Smooth muscle cell of the brain vasculature (primary cell): Measurements from ENCODE around the gene HRH3.

Experiments used
- DNase-seq: peaks from one replicate; pipeline ENCODE4 v3.0.0-alpha.2; 2012; ENCODE audit warnings: low read depth, low spot score

HRH3 gene

DNA sequence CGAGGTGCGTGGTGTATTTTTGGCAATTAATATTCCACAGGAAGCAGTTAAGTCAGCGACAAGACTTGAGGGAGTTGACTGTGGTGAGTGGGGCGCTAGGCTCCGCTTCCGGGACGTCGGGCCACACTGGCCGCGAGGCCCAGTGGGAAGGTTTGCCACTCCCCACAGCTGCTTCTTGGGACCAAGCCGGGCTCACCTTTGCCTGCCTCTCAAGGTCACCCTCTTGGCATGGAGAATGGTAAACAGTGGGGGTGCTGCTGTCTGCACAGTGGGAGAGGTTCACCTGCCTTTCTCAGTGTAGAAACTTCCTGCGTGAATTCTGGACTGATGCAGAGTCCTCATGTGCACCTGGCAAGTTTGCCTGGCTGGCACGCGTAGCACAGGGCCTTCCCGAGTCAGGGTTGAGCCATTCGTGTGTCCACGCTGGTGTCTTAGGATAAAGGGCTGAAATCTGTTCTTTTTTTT is 24.6 kb upstream of the HRH3 start:
- no peak for DNase-seq

DNA sequence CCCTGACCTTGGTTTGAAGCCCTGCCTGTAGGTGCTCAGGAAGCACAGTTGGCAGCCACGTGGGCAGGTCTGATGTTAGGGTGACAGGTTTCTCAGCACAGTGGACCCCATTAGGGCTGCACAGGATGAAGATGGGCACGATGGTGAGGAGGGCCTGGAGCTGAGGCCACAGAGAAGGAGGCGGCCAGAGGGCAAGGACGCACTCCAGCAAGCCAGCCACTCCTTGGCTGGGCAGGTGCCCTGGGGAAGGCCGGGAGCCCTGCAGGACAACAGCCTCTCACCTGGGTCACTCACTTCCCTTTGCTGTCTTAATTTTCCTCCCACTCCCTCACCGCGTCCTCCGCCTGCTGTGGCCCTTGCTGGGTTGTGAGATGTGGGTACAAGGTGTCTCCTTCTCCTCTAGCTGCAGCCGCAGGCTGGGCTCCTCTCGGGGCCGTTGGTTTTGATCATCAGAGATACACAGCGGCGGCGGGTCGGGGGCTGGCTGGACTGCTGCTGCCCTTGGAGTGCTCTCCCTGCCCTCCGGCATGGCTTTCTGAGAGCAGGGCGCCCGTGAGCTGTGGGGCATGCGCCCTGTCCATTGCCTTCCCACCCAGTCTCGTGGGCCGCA is 23.9 kb upstream of the HRH3 start:
- DNase-seq = no peak

DNA sequence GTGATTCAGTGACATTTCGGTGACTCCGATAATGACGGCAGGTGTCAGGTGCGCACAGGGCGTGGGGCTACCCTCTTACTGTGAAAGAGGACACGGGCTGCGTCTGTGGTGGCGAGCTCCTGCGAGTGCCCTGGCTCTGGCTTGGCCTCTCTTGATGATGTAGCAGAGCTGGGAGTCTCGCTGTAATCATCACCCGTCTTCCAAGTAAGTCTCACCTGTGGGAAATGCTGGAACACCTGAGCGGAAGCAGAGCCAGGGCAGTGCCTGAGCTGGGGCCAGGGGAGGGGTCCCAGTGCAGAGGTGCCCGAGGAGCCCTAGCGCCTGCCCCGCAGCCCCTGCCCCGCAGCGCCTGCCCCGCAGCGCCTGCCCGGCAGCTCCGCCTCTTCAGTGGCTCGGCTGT is 23.0 kb upstream of the HRH3 start:
- no peak for DNase-seq

DNA sequence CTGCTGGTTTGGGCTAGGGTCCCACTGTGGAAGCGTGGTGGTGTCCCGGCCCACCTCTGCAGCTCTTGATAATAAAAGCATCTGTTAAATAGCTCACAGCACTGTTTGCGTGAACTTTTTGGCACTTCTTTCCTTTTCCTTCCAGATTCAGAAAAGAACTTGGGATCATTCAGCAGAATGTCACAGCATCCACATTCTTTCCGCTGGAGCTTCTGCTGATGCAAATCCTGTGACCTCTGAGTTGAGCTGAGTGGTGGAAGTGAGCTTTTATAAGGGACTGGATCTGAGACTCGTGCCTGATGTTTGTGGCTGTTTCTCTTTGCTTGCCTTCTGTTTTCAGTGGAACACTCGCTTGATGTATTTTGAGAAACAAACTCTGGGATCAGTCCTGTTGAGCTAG is 22.1 kb upstream of the HRH3 start:
- no peak for DNase-seq

DNA sequence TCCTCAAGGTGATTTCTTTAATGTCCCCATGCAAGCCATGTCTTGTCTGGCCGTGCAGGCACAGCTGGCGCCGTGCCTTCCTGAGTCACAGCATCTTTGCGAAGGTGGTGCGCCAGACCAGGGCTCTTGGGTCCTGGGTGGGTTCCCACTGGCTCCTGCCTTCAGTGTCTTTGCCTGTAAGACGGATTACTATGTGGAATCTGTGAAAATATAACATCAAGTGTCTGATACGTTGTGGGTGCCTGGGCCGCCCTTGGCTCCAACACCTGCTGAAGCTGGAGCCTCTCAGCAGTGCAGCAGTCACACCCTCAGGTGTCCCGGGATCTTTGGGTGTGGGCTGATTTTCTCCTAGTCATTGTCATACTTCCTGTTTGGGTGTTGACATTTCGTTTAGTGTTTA is 21.4 kb upstream of the HRH3 start:
- DNase-seq = no peak

DNA sequence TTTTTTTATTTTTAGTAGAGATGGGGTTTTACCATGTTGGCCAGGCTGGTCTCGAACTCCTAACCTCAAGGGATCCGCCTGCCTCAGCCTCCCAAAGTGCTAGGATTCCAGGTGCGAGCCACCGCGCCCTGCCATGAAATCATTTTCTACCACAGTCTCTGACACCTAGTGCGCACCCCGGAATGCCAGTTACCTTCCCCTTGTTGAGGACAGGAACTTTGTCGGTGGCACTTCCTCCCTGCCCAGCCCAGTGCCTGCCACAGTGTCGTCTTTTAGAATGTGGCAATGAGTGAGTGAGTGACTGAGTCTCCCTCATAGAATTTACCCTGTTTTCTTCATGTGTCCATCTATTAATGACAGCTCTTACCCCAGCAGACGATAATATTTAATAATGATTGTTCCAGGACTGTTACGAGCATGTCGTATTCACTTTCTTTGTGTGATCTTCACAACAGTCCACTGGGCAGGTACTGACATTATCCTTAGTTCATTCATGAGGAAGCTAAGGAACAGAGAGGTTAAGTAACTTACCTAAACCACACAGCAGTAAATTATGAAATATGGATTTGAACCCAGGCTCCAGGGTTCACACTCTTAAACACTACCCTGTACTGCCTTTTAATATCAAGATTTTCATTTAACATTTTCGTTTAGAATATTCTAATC is 20.1 kb upstream of the HRH3 start:
- DNase-seq = no peak

DNA sequence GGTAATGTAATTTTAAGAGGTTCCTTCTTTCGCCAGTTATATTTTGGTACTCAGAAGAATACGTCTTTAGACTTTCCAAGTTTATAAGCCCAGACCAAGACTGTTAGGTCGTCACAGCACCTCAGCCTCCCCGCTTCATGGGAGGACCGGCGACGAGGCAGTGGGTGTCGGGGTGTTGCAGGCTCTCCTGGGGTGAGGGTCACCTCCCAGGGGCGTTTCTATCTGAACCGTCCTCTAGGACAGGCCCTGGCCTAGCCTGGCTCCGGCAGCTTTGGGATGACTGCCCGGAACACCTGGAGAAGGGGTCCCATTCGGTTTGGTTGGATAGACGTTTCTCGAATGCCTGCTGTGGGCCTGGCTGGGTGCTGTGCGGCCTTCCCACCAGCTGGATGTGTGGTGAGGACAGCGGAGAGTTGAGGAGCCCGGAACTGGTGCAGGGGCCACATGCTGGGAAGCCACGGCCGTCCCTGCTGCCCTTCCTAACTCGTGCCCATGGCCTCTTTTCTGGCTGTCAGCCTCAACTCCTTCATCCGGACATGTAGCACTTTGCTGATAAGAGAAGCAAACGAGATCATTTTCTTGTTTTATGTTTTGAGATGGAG is 19.3 kb upstream of the HRH3 start:
- no peak for DNase-seq

DNA sequence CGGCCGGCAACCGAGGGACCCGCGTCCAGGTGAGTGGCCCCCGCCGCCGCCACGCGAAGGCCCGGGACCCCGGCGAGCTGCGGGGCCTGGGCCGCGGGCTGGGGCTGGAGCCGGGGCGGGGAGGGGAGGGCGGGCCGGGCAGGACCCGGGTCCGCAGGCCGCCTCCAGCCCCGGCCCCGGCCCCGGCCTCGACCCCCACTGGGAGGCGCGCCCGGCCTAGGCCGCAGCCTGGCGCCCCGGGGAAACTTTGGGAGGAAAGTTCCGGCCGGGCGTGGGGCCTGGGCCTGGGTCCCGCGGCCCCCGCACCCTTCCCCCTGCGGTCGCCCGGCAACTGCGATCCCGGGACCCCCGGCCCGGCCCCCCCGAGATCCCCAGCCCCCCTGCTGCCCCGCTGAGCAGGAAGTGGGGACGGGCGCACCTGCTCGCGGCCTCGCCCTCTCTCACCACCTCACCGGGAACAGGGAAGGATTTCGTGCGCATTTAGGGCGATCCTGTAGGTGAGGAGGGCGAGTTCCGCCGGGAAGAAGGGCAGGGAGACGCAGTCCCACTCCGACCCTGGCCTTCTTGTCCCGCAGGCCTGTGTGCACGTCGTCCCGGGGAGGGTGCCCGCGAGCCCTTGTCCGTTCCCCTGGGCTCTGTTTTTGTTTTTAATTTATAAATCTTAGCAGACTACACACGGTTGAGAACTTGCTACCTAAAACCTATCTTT is 18.6 kb upstream of the HRH3 start:
- DNase-seq = no peak

DNA sequence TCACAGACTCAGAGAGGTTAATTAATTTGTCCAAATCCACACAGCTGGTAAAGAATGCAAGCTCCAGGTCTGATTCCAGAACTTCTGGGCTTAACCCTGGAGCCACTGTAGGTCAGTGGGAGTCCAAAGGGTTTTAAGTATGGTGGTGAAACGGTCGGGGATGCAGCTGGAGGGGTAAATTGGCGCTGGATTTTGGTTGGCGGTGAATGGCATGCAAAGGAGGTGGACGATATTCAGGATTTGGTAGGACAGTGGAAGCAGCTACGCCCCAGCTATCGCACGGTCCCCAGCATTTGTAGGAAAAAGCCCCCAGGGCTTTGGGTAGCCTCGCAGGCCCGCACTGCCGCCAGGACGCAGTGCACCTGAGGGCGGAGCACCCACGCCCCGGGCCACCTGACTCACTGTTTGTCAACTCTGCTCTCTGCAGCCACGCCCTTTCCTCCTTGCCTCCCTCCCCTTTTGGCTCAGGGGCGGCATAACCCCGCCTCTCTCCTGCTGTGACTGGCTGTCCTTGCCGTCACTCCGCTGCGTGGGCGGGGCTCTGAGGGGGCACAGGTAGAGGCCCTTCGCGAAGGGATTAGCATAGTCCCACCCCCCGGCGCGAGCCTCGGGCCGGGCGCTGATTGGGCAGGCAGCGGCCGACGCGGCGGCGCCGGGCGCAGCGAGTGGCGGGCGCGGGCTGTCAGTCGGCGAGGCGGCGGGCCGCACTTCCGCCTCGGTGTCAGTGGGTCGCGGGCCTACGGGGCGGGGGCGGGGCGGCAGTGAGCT is 17.9 kb upstream of the HRH3 start, which contains the start of gene OSBPL2:
Gene OSBPL2 (plus strand): TSS at position 721 of the 768 bp plus-strand sequence. CDS start 17,664 bp downstream, outside the sequence.
- DNase-seq = peak; percentile 92

DNA sequence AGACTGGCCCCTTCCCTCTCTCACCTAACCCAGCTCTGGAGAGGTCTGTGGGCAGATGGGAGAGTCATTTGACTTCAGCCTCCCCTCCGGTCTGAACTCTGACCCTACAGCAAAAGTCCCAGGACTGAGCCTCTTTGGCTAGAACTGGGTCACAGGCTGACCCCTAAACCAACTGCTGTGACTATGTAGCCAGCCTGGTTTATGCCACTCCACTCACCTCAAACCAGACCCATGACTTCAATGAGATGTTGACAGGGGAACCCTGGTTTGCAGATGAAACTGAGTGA is 17.4 kb upstream of the HRH3 start:
- no peak for DNase-seq

DNA sequence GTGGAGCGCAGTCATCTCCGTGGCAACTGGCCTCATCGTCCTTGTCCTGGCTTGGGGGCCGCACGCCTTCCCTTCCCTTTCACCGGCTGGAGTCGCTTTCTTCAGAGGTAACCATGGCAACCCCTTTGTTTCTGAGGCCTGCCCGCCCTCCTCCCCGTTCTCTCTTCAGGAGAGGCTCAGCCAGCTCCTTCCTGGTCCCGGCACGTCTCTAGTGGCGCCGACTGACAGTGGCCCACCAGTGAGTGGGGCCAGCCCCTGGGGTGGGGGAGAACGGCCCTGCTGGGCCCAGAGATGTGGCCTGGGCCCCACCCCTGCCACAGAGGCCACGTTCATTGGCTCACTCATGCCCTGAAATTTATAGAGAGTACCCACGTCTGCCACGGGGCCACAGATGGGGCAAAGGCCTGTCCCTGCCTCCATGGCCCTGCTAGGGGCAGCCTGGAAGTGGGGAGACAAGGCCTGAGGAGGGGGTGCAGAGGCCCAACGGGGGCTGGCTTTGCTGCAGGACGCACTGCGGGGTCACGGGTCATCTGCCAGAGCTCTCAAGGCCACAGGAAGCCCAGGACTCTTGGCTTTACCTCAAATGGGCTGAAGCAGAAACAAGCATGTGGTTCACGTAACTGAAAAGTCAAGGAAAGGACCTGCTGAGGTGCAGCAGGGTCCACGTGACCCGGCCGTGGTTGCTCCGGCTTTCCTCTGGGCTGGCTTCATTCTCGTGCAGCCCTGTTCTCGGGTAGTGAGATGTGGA is 16.9 kb upstream of the HRH3 start:
- DNase-seq = no peak

DNA sequence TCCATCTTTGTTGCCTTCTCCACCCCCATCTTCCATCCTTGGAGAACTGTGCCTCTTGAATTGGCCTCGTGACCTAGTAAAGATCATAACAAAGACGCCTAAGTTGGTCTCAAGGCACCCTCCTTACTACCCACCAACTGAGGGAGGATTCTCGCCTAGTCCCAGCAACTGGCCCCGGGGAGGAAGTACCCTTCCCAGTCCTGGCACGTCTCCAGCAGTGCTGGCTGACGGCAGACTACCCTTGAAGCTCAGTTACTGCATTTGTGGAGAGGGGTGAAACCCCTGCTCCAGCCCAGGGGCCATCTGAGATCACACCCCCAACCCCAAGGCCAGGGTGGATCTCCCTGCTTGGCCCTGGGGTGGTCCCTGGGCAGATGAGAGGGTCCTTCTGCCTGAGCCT is 16.1 kb upstream of the HRH3 start:
- DNase-seq = no peak

DNA sequence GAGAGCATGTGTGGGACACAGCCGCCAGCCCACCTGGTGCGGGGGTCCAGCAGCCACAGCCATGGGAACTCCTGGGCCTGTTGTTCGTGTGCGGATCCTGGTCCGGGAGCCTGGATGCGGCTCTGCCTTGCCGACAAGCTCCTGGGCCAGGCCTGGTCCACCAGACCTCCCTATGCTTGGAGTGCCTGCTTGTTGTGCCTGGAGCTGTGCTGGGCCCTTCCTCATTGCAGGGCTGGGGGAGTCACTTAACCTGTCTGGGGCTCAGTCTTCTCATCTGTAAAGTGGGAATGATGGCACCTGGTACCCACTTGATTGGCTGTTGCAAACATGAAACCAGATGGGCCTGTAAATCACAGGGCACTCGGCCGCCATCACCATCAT is 15.7 kb upstream of the HRH3 start:
- no peak for DNase-seq

DNA sequence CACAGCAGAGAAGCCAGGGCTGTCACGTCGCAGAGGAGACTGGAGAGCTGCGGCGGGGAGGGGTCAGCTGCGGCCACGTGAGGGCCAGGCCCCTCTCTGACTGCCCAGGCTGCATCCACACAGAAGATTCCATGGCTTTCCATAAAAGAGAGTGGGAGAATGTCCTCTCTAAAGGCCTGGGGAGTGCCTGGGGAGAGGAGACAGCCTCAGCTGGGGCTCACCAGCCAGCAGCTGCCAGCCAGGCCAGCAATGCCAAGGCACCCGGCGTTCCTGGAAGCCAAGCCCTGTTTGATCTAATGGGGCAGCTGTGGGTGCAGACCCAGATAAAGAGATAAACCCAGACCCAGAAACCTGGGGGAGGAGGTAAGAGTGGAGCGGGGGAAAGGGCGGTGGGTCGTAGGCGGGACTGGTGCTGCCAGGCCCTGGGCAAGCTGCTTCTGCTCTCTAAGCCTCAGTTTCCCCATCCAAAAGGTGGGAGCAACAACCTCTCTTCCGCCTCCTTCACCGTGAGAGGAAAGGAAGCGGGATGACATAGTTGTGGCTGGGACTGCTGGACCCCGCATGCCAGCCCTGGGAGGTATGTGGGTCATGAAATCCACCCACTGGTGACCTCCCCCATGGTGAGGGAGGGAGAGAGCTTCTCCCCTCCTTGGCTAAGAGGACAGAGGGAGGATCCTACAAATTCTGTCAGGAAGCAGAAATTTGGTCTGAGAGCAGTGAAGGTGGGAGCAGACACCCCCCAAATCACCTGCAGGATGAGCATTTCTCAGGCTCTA is 15.1 kb upstream of the HRH3 start:
- DNase-seq = no peak

DNA sequence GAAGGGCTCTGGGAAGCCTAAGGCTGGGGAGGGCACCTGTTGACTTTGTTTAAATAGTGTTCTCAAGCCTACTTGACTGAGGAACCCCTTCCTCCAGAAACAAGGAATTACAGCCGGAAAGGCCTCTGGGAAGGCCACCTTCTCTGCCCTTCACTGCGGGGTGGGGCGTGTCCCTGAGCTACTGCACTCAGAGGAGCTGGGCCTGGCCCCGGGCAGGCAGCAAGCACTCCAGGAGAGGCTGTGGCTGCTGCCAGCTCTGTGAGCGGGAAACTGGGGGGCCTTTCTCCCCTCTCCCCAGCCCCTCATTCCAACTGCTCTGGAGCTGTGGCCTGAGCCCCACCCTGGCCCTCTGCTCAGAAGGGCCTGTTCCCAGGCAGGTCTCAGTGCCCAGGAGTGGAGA is 14.3 kb upstream of the HRH3 start:
- no peak for DNase-seq

DNA sequence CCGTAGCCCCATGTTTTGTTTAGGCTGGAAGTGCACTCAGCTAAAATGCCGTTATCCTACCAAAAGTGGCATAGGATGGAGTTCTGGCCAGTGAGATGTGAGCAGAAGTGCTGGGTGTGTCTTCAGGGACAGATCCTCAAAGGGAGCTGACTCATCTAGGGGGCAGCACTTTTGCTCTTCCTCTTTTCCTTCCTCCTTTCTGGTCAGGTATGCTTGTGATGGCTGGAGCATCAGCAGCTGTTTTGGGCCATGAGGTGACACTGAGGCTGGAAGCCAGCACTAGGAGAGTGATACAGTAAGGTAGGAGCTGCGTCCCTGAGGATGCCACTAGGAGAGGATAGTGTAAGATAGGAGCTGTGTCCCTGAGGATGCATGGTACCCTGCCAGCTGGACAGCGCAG is 13.6 kb upstream of the HRH3 start:
- DNase-seq = no peak

DNA sequence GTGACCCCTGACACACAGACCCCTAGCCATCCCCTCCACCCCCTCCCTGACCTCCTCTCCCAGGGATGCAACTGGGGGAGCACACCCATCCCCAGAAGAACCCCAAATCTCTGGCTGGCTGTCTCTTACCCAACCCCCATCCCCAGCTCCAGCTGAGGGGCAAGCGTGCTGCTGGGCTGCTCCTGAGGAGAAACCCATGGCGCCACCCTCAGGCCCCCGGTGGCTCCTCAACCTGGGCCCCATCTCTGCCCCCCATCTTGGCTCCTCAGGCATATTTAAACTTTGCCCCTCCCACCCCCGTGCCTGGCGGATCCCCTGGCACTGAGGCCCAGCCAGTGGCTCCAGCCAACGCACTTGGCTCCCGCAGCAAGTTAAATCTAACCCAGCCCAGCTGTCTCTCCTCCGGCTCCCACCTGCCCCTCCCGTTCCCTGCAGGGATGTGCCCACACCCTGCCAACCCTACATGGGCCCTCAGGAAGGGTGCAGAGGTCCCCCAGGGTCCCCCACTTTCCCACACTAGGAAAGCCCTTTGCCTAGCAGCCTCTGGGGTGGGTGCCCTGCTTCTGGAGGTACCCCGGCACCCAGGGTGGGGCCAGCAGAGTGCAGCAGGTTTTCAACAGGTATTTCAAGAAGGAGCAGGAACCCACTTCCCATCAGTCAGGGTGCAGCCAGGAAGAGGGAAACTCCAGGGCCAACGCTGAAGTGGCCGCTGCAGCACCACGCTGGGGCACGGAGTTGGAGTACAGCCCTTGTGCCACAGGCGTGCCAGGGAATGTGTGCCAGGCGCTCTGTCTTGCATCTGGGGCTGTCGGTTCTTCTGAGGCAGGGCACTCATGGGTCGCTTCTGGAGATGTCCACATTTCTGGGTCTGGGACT is 12.9 kb upstream of the HRH3 start:
- no peak for DNase-seq

DNA sequence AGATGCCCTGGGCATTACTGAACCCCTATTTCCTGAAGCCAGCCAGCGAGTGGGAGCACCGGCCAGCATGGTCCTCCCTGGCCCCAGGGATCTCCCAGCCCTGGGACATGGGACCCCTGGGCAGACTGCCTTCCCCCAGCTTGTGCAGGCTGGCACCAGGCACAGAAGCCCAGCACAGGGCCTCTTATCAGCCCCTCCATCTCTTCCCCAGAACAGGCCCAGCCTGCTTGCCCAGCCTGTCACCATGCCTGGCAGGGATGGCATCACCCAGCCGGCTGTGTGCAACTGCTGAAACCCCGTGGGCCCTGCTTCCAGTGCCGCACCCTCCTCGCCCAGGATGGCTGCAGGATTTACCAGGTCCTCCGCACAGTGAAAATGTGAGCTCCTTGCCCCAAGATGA is 12.1 kb upstream of the HRH3 start:
- DNase-seq = no peak

DNA sequence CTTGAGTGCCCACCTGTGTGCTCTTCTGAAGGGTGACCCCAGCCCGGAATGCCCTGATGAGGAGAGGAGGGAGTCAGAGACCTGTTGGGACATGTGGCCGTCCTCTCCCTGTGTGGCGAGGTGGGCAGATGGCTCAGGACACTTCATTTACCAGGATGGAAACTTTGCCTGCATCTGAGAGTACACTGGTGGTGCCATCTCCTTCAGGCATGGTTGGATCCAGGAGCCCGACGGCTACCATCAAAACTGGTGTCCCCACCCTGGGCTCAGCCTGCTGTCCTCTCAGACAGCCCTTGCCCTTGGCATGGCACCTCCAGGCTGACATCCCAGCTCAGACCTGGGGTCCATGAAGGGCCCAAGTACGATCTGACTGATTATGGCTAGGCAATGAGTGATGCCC is 11.2 kb upstream of the HRH3 start:
- DNase-seq = no peak

DNA sequence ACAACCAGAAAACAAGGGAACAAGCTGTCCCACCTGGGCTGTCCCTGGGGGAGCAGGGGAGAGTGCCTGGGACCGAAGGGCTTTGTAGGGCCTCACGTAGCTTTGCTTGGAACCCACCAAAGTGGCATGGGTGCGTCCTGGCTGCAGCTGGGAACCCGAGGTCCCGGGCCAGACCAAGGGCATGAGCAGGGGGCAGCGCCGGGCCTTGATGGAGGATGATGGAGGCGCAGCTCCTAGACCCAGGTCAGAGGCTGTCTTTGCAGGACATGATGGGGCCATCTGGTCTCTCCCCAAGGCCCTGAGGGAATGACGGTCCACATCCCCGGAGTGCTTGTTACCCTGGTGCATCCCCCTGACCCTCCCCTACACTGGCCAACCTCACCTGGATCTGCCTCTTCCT is 10.6 kb upstream of the HRH3 start:
- DNase-seq = no peak
